K562 (cell line): ENCODE measurements around the gene SLC39A13. TPM values are rescaled to one million over a fixed set of nuclear protein-coding genes. Genes with fewer than 3 reads are reported as not detected.

Experiments used
- HSF4 ChIP-seq: fragments of 250-450 bp; sonication (Bioruptor Pico); IDR thresholded peaks from 2 replicates; pipeline ENCODE4 v2.1.2; 2022; ENCODE audit warnings: mild to moderate bottlenecking, moderate library complexity, borderline replicate concordance
- polyA plus RNA-seq, 8 experiments: library from polyadenylated mRNA; depleted of rRNA in 4 of 8; stranded (reverse) in 5 of 8; unstranded in 3 of 8; fragments of >200 nt; fragmentation: Nextera tagmentation in 2 of 8; fragmentation: Illumina TruSeq in 1 of 8; extraction: Ambion mirVana in 2 of 8; extraction: Trizol in 1 of 8; gene quantifications; 2 replicates each; pipeline versions ENCODE4 v1.2.1 to v1.2.3, GENCODE V29; 2011 to 2014; ENCODE audit warnings: inconsistent platforms in 1 of 8, missing spikeins in 1 of 8
- total RNA-seq, 7 experiments: library from RNA; depleted of rRNA in 6 of 7; stranded (reverse); fragments of >200 nt in 6 of 7; fragmentation: Illumina TruSeq in 2 of 7; extraction: Trizol in 2 of 7; gene quantifications; 2 replicates each; pipeline versions ENCODE4 v1.2.1 to v1.2.3, GENCODE V29; 2011 to 2021; ENCODE audit warnings: low replicate concordance in 1 of 7
- TF ChIP-seq, protein P1 (sequence below), 2 experiments: fragments of 450-650 bp; formaldehyde crosslinking in 1 of 2; IDR thresholded peaks; 2 replicates each; pipeline versions ENCODE4 v1.4.0 to v1.6.1; 2014 to 2020; ENCODE audit warnings: mild to moderate bottlenecking in 2 of 2, borderline replicate concordance in 1 of 2, low read depth in 1 of 2
- TF ChIP-seq, protein P2 (sequence below): fragments of 450-650 bp; IDR thresholded peaks from 2 replicates; pipeline ENCODE4 v1.6.1; 2016; ENCODE audit warnings: missing biosample characterization, missing genetic modification characterization

Gene SLC39A13
- total and polyA plus RNA-seq, 9 of the 15 experiments (the other 6 are each of a cell fraction or from before 2014, with no cell fraction given): 0.17 to 15.9 (median 3.2) TPM

DNA sequence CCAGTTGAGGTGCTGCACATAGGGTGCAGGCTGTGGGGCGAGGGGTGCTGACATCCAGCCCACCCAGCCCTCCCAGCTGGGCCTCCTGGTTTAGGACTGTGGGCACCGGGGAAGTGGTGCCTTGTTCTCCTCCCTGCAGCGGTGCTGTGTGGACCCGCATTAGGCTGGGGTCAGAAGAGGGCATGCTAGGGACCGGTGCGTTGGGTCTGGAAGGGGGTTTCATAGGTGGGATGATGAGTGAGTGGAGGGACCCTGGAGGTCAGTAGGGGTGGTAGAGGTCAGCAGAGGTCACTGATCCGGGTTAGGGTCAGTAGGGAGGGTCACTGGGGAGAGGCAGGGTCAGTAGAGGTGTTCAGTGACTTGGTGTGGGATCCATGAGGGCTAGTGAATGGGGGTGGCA, 49.2 kb upstream of the SLC39A13 start (continued):
- TF ChIP-seq, protein P1, sequence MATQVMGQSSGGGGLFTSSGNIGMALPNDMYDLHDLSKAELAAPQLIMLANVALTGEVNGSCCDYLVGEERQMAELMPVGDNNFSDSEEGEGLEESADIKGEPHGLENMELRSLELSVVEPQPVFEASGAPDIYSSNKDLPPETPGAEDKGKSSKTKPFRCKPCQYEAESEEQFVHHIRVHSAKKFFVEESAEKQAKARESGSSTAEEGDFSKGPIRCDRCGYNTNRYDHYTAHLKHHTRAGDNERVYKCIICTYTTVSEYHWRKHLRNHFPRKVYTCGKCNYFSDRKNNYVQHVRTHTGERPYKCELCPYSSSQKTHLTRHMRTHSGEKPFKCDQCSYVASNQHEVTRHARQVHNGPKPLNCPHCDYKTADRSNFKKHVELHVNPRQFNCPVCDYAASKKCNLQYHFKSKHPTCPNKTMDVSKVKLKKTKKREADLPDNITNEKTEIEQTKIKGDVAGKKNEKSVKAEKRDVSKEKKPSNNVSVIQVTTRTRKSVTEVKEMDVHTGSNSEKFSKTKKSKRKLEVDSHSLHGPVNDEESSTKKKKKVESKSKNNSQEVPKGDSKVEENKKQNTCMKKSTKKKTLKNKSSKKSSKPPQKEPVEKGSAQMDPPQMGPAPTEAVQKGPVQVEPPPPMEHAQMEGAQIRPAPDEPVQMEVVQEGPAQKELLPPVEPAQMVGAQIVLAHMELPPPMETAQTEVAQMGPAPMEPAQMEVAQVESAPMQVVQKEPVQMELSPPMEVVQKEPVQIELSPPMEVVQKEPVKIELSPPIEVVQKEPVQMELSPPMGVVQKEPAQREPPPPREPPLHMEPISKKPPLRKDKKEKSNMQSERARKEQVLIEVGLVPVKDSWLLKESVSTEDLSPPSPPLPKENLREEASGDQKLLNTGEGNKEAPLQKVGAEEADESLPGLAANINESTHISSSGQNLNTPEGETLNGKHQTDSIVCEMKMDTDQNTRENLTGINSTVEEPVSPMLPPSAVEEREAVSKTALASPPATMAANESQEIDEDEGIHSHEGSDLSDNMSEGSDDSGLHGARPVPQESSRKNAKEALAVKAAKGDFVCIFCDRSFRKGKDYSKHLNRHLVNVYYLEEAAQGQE (IDR thresholded peaks at IDR 0.05; ENCODE audit: borderline replicate concordance): no peak
- TF ChIP-seq, protein P1 (CRISPR knock-in tag; IDR thresholded peaks at IDR 0.05; ENCODE audit: low read depth): no peak
- no peak for TF ChIP-seq HSF4 (CRISPR knock-in tag)
- TF ChIP-seq, protein P2, sequence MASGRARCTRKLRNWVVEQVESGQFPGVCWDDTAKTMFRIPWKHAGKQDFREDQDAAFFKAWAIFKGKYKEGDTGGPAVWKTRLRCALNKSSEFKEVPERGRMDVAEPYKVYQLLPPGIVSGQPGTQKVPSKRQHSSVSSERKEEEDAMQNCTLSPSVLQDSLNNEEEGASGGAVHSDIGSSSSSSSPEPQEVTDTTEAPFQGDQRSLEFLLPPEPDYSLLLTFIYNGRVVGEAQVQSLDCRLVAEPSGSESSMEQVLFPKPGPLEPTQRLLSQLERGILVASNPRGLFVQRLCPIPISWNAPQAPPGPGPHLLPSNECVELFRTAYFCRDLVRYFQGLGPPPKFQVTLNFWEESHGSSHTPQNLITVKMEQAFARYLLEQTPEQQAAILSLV (tag): no peak
